ENCODE measurements around the gene ERO1B. TPM values are rescaled to one million over a fixed set of nuclear protein-coding genes. Genes with fewer than 3 reads are reported as not detected.

The ERO1B gene
- total RNA-seq, 1 experiment from 2014 or later: 5.4 TPM

DNA sequence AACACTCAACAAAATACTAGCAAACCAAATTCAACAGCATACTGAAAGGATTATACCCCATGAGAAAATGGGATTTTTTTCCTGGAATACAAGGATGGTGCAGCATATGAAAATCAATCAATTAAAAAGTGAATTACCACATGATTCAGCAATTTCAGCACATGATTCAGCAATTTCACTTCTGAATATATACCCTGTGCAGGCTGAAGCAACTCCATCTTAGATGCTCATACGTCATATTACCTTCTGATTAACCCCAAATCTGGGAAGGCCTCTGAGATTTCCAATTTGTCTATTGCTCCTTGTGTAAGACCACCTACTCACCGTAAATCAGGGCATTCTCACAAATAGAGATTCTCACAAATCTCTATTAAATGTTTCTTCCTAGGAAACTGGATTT, 43.8 kb upstream of the ERO1B start:
- ATAC-seq (no peak), DNase-seq (ENCODE audit: low read depth, low spot score) (no peak)
- intact Hi-C loops (cut with micrococcal nuclease): no loop called here
- Histone ChIP-seq H3K4me2 (ENCODE audit: low read length) (no peak overlapping the region), H3K9me3 (ENCODE audit: control insufficient read depth in 1 of 2, insufficient read depth in 1 of 2, low read depth in 1 of 2, low read length in 2 of 2) (peaks cover 0 to 10% of the 10 kb centered on the region in 2 experiments; a peak in 2 of 4 replicates), H3K79me2 (ENCODE audit: insufficient read depth, low read length) (no peaks in the 10 kb centered on the region), H3K4me3 (replicated peaks in 1 of 2; ENCODE audit: low read depth in 1 of 2, low read length in 2 of 2) (no peak overlapping the region), H3K9ac (ENCODE audit: low read length) (no peak overlapping the region), H3K9me2 (ENCODE audit: insufficient read depth) (no peaks in the 10 kb centered on the region), H3K27ac (ENCODE audit: low read depth, low read length) (no peak overlapping the region), H3K4me1 (ENCODE audit: control insufficient read depth in 1 of 2, insufficient read depth in 2 of 2, low read length in 2 of 2) (no peaks in the 10 kb centered on the region), H3K36me3 (ENCODE audit: control insufficient read depth in 1 of 2, insufficient read depth in 2 of 2, low read length in 2 of 2) (no peaks in the 10 kb centered on the region), H4K20me1 (ENCODE audit: insufficient read depth) (no peaks in the 10 kb centered on the region), H3K27me3 (ENCODE audit: insufficient read depth, low read length) (no peaks in the 10 kb centered on the region), H2AFZ (ENCODE audit: low read depth, low read length, poor library complexity, severe bottlenecking) (no peak overlapping the region)
- RAD21 ChIA-PET (ENCODE audit: low non-redundant PET in 1 of 2, low total read pairs in 2 of 2, uncharacterized antibody in 2 of 2, unreplicated experiment in 2 of 2): no interaction called here
- CTCF ChIA-PET: no interaction called here
- TF ChIP-seq JUND (IDR thresholded peaks at IDR 0.05) (no peak), SP1 (IDR thresholded peaks at IDR 0.05; ENCODE audit: low read depth) (no peak), POLR2AphosphoS5 (IDR thresholded peaks at IDR 0.05; ENCODE audit: low read depth, low read length) (no peak), SIN3A (IDR thresholded peaks at IDR 0.05; ENCODE audit: low read depth) (no peak), RAD21 (IDR thresholded peaks at IDR 0.05; ENCODE audit: low read depth) (no peak)
- TF ChIP-seq, protein P1, sequence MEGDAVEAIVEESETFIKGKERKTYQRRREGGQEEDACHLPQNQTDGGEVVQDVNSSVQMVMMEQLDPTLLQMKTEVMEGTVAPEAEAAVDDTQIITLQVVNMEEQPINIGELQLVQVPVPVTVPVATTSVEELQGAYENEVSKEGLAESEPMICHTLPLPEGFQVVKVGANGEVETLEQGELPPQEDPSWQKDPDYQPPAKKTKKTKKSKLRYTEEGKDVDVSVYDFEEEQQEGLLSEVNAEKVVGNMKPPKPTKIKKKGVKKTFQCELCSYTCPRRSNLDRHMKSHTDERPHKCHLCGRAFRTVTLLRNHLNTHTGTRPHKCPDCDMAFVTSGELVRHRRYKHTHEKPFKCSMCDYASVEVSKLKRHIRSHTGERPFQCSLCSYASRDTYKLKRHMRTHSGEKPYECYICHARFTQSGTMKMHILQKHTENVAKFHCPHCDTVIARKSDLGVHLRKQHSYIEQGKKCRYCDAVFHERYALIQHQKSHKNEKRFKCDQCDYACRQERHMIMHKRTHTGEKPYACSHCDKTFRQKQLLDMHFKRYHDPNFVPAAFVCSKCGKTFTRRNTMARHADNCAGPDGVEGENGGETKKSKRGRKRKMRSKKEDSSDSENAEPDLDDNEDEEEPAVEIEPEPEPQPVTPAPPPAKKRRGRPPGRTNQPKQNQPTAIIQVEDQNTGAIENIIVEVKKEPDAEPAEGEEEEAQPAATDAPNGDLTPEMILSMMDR (IDR thresholded peaks at IDR 0.05 in 2 of 3, conservative IDR thresholded peaks at IDR 0.05 in 1 of 3; ENCODE audit: borderline replicate concordance in 1 of 3, insufficient read depth in 1 of 3, low read depth in 2 of 3, low read length in 2 of 3): no peak
- POLR2A ChIA-PET: no interaction called here
- no TSS peak for BruUV-seq (replicated peaks)

DNA sequence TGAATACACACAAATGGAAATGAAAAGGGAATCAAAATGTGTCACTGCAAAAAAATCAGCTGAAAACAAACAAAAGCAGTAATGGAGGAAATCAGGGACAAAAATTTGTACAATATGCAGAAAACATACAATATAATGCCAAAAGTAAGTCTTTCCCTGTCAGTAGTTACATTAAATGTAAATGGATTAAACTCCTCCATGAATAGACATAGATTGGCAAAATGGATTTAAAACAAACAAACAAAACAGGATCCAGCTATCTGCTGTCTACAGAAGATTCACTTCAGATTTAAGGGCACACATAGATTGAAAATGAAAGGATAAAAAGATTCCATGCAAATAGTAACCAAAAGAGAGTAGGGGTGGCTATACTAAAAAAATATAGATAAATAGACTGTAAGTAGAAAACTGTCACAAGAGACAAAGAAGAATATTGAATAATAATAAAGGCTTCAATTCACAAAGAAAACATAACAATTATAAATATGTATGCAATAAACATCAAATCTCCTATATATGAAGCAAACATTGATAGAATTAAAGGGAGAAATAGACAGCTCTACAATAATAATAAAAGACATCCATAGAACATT, 42.2 kb upstream of the ERO1B start:
- no peak for DNase-seq (ENCODE audit: low read depth, low spot score)
- Histone ChIP-seq H3K9me3 (ENCODE audit: control insufficient read depth in 1 of 2, insufficient read depth in 1 of 2, low read depth in 1 of 2, low read length in 2 of 2) (peaks cover 0 to 10% of the 10 kb centered on the region in 2 experiments; a peak in 2 of 4 replicates), H3K4me1 (ENCODE audit: control insufficient read depth in 1 of 2, insufficient read depth in 2 of 2, low read length in 2 of 2) (no peaks in the 10 kb centered on the region), H3K27me3 (ENCODE audit: insufficient read depth, low read length) (no peaks in the 10 kb centered on the region), H3K9ac (ENCODE audit: low read length) (no peak overlapping the region), H3K79me2 (ENCODE audit: insufficient read depth, low read length) (no peaks in the 10 kb centered on the region), H4K20me1 (ENCODE audit: insufficient read depth) (no peaks in the 10 kb centered on the region), H3K4me3 (replicated peaks in 1 of 2; ENCODE audit: low read depth in 1 of 2, low read length in 2 of 2) (no peak overlapping the region), H3K27ac (ENCODE audit: low read depth, low read length) (no peak overlapping the region), H2AFZ (ENCODE audit: low read depth, low read length, poor library complexity, severe bottlenecking) (no peak overlapping the region), H3K36me3 (ENCODE audit: control insufficient read depth in 1 of 2, insufficient read depth in 2 of 2, low read length in 2 of 2) (no peaks in the 10 kb centered on the region), H3K9me2 (ENCODE audit: insufficient read depth) (no peaks in the 10 kb centered on the region), H3K4me2 (ENCODE audit: low read length) (no peak overlapping the region)
- ChIA-PET CTCF (no interaction called here), POLR2A (no interaction called here), RAD21 (ENCODE audit: low non-redundant PET in 1 of 2, low total read pairs in 2 of 2, uncharacterized antibody in 2 of 2, unreplicated experiment in 2 of 2) (no interaction called here)
- intact Hi-C loops (cut with micrococcal nuclease): no loop called here
- BruUV-seq (replicated peaks): no TSS peak
- ATAC-seq: no peak
- TF ChIP-seq, protein P2, sequence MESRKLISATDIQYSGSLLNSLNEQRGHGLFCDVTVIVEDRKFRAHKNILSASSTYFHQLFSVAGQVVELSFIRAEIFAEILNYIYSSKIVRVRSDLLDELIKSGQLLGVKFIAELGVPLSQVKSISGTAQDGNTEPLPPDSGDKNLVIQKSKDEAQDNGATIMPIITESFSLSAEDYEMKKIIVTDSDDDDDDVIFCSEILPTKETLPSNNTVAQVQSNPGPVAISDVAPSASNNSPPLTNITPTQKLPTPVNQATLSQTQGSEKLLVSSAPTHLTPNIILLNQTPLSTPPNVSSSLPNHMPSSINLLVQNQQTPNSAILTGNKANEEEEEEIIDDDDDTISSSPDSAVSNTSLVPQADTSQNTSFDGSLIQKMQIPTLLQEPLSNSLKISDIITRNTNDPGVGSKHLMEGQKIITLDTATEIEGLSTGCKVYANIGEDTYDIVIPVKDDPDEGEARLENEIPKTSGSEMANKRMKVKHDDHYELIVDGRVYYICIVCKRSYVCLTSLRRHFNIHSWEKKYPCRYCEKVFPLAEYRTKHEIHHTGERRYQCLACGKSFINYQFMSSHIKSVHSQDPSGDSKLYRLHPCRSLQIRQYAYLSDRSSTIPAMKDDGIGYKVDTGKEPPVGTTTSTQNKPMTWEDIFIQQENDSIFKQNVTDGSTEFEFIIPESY (IDR thresholded peaks at IDR 0.05; ENCODE audit: extremely low read depth, insufficient replicate concordance, low read length): no peak
- TF ChIP-seq EZH2 (IDR thresholded peaks at IDR 0.05) (no peak), SRF (IDR thresholded peaks at IDR 0.05; ENCODE audit: low read depth) (no peak), POLR2AphosphoS5 (IDR thresholded peaks at IDR 0.05; ENCODE audit: low read depth, low read length) (no peak), ELF1 (IDR thresholded peaks at IDR 0.05; ENCODE audit: borderline replicate concordance, low read depth) (no peak)
- TF ChIP-seq, protein P3, sequence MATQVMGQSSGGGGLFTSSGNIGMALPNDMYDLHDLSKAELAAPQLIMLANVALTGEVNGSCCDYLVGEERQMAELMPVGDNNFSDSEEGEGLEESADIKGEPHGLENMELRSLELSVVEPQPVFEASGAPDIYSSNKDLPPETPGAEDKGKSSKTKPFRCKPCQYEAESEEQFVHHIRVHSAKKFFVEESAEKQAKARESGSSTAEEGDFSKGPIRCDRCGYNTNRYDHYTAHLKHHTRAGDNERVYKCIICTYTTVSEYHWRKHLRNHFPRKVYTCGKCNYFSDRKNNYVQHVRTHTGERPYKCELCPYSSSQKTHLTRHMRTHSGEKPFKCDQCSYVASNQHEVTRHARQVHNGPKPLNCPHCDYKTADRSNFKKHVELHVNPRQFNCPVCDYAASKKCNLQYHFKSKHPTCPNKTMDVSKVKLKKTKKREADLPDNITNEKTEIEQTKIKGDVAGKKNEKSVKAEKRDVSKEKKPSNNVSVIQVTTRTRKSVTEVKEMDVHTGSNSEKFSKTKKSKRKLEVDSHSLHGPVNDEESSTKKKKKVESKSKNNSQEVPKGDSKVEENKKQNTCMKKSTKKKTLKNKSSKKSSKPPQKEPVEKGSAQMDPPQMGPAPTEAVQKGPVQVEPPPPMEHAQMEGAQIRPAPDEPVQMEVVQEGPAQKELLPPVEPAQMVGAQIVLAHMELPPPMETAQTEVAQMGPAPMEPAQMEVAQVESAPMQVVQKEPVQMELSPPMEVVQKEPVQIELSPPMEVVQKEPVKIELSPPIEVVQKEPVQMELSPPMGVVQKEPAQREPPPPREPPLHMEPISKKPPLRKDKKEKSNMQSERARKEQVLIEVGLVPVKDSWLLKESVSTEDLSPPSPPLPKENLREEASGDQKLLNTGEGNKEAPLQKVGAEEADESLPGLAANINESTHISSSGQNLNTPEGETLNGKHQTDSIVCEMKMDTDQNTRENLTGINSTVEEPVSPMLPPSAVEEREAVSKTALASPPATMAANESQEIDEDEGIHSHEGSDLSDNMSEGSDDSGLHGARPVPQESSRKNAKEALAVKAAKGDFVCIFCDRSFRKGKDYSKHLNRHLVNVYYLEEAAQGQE (IDR thresholded peaks at IDR 0.05; ENCODE audit: low read depth): no peak
